ENCODE data around the gene CRKL.
A peak's percentile ranks its signal among the peaks of the same experiment; 100 is the strongest.

CRKL gene

DNA sequence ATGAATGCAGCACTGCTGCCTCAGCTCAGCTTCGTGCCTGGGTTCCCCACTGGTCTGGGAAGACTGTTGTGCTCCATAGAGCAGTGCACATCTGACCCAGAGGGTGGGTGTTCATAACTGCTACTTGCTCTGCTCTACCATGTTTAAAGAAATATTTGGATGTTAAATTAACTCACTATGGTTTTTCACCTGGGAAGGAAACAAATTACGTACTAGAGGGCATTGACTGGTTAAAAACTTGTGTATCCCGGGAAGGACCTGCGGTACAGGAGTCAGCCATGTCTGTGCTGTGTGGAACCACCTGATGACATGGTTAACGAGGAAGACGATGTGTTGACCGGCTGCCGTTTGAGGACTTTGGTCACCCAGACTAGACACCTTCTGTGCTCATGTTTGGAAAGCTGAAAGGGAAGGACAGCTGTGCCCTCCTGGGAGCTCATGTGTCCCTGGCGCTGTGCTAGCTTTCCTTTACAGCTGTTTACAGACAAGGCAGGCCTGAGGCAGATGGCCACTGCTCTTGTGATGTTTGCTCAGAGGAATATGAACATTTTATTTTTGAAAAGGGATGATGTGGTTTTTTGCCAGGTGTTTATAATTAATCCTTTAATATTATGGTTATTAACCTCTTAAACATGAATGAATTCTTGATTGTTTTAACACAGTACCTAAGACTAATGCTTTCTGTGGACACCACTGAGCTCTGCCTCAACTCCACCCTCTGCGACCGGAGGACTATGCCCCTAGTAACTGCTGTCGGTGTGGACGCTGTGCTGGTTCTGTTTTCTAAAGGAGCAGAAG lies 35.5 kb downstream of the CRKL start:
- ChIA-PET CTCF (interaction anchor here (0.6 to 0.7 kb wide), 2 partner anchors 14 to 68 kb away, joined by 3 read pairs; no protein-coding TSS in a partner anchor), POLR2A (ENCODE audit: low non-redundant PET) (no interaction called here)
- TF ChIP-seq, protein P1, sequence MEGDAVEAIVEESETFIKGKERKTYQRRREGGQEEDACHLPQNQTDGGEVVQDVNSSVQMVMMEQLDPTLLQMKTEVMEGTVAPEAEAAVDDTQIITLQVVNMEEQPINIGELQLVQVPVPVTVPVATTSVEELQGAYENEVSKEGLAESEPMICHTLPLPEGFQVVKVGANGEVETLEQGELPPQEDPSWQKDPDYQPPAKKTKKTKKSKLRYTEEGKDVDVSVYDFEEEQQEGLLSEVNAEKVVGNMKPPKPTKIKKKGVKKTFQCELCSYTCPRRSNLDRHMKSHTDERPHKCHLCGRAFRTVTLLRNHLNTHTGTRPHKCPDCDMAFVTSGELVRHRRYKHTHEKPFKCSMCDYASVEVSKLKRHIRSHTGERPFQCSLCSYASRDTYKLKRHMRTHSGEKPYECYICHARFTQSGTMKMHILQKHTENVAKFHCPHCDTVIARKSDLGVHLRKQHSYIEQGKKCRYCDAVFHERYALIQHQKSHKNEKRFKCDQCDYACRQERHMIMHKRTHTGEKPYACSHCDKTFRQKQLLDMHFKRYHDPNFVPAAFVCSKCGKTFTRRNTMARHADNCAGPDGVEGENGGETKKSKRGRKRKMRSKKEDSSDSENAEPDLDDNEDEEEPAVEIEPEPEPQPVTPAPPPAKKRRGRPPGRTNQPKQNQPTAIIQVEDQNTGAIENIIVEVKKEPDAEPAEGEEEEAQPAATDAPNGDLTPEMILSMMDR (conservative IDR thresholded peaks at IDR 0.05; ENCODE audit: low read depth), result no peak
- no peak for DNase-seq (ENCODE audit: low spot score)
- H3K27ac ChIP-seq, result peak overlapping the region; percentile 94

DNA sequence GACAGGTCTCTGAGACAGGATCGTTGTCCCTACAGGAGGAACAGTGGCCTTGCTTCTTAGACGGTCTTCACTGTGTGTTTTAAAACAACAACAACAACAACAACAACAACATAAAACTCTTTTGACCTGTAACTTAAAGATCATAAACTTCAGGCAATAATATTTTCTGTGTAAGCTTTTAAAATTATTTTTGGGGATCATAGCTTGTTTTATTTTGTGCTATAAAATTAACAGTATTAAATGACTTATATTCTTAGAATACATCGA lies 36.1 kb downstream of the CRKL start:
- TF ChIP-seq, protein P1 (conservative IDR thresholded peaks at IDR 0.05; ENCODE audit: low read depth), result no peak
- peak overlapping the region; percentile 94 for H3K27ac ChIP-seq
- no peak for DNase-seq (ENCODE audit: low spot score)
- CTCF ChIA-PET, result interaction anchor here (0.6 to 0.7 kb wide), 2 partner anchors 14 to 68 kb away, joined by 3 read pairs; no protein-coding TSS in a partner anchor
- POLR2A ChIA-PET (ENCODE audit: low non-redundant PET), result no interaction called here

DNA sequence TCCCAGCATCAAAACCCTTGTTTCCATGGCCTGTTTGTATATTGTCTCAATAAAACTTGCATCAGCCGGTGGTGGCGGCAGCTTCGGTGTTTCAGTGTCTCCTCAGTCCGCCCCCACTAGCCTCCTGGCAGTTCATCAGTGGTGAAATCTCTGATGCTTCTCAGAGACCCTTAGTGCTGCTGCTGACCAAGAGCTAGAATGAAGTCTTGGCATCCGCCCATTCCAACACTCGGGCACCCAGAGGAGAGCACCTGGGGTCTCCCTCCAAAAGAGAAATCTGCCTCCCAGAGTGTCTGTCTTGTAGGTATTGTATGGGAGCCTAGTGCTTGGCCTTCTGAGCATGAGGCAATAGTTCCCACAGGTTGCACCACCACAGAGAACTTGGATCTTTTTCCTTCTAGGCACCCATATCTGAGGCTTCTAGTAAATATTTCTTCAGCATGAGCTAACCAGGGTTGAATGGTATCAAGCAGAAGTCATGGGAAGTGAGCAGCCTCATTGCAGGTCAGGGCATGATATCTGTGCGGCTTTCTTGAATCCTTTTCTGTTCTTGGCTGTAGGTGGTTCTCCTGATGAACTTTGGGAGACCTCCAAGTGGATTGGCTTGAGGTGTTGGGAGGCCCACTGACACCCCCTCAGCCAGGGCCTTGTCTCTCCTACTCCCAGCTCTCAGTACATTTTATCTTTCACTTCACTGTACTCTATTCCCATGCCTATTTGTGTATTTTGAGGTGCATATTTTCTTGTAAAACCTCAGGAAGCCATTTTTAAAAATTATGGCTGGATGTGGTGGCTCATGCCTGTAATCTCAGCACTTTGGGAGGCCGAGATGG lies 36.7 kb downstream of the CRKL start:
- peak; percentile 67 for DNase-seq (ENCODE audit: low spot score)
- TF ChIP-seq, protein P1 (conservative IDR thresholded peaks at IDR 0.05; ENCODE audit: low read depth), result no peak
- ChIA-PET CTCF (interaction anchor here (0.6 to 0.7 kb wide), 2 partner anchors 15 to 69 kb away, joined by 3 read pairs; no protein-coding TSS in a partner anchor), POLR2A (ENCODE audit: low non-redundant PET) (no interaction called here)
- peak overlapping the region; percentile 94 for H3K27ac ChIP-seq

DNA sequence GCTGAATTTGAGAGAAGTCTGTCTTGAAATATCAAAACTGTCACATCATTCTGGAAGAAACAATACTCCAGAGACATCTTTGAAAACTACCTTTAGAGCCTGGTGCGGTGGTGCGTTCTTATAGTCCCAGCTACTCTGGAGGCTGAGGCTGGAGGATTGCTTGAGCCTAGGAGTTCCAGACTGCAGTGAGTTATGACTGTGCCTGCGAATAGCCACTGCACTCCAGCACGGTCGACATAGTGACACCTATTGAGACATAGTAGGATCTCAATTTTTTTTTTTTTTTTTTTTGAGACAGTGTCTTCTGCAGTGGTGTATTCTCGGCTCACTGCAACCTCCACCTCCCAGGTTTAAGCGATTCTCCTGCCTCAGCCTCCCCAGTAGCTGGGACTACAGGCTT lies 38.3 kb downstream of the CRKL start:
- H3K27ac ChIP-seq, result peak overlapping the region; percentile 84
- CTCF ChIA-PET, result interaction anchor here (1.2 kb wide), 1 partner anchor 39 kb away, joined by 8 read pairs; the partner anchor contains the start of gene CRKL
- TF ChIP-seq, protein P1 (conservative IDR thresholded peaks at IDR 0.05; ENCODE audit: low read depth), result no peak
- DNase-seq (ENCODE audit: low spot score), result no peak
- POLR2A ChIA-PET (ENCODE audit: low non-redundant PET), result no interaction called here

DNA sequence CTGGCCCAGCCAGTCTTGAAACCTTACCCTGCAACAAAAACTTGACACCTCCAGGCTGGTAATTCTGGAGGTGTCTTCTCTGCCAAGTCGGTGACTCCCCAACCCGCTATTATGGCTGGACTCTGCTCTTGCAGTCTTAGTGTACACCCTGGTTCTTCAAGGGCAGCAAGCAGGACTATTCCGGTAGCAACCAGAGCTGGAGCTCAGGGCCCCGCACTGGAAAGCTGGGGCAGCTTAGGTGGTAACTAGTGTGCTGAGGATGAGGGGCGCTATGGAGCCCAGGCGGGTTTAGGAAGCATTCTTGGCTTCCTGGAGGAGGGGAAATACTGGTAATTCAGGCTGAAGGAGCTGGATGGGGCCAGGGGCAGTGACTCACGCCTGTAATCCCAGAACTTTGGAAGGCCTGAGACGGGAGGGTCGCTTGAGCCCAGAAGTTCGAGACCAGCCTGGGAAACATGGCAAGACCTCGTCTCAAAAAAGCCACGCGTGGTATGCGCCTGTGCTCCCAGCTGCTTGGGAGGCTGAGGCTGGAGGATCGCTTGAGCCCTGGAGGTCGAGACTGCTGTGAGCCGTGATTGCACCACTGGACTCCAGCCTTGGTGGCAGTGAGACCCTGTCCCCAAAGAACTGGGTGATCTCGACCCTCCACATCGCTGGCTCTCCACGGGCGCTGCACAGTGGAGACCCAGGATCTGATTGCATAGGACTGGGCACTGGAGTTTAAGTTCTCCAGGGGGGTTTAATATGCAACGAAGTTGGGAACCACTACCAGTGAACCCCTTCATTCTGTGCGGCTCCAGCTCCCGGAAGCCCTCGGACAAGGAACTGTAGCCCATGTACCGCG lies 39.3 kb downstream of the CRKL start:
- ChIA-PET POLR2A (ENCODE audit: low non-redundant PET) (no interaction called here), CTCF (interaction anchor here (0.6 to 1.2 kb wide), 3 partner anchors 13 to 40 kb away, joined by 3 to 8 read pairs (median 3); partner anchors contain the start of gene CRKL)
- DNase-seq (ENCODE audit: low spot score), result no peak
- H3K27ac ChIP-seq, result peak overlapping the region; percentile 84
- TF ChIP-seq, protein P1 (conservative IDR thresholded peaks at IDR 0.05; ENCODE audit: low read depth), result no peak
